Activated naive CD8-positive, alpha-beta T cell treated with anti-CD3 and anti-CD28 coated beads, Interleukin-2, amount 10 ng/mL, durations not matched to agents 7 days and 5 days (primary cell): ENCODE data around the gene PRX. TPM values are rescaled to one million over a fixed set of nuclear protein-coding genes. Genes with fewer than 3 reads are reported as not detected.
"Not testable (repeated sequence)": the region's sequence is repeated elsewhere in the genome, so short reads cannot be mapped to it uniquely, and the experiment has no call there.

Experiments used
- ATAC-seq: fragments of 150-1000 bp; cut with Tn5 transposase; one replicate; pipeline ENCODE4 v1.10.0; 2021; ENCODE audit warnings: low read depth, moderate library complexity
- POLR2A ChIA-PET: fragments of 350-600 bp; sonication (Branson Sonifier 250); formaldehyde crosslinking; loops from one replicate; lab custom pipeline; 2021; ENCODE audit warnings: antibody characterized with exemption; lab: Charles Lee
- DNase-seq: peaks from one replicate; pipeline ENCODE4 v3.0.0; 2021
- H3K27ac Mint-ChIP-seq: one replicate; pipeline ENCODE4 v1.8.0; 2022; ENCODE audit warnings: mild to moderate bottlenecking, mixed read lengths
- H3K27me3 Mint-ChIP-seq: one replicate; pipeline ENCODE4 v1.8.0; 2022; ENCODE audit warnings: mild to moderate bottlenecking, moderate library complexity, mixed read lengths
- H3K36me3 Mint-ChIP-seq: one replicate; pipeline ENCODE4 v1.8.0; 2021; ENCODE audit warnings: mild to moderate bottlenecking, mixed read lengths
- H3K4me1 Mint-ChIP-seq: one replicate; pipeline ENCODE4 v1.8.0; 2021; ENCODE audit warnings: mixed read lengths
- H3K4me3 Mint-ChIP-seq: one replicate; pipeline ENCODE4 v1.8.0; 2022; ENCODE audit warnings: mild to moderate bottlenecking, moderate library complexity, mixed read lengths
- H3K9me3 Mint-ChIP-seq: one replicate; pipeline ENCODE4 v1.8.0; 2021; ENCODE audit warnings: mixed read lengths
- total RNA-seq, 2 experiments: library from RNA; stranded (reverse); gene quantifications; one replicate each; pipeline ENCODE4 v1.2.3, GENCODE V29; 2021

The PRX gene
- total RNA-seq, 2 experiments from 2014 or later = 2.3 to 2.5 TPM

- H3K27me3 Mint-ChIP-seq = no peaks in the 10 kb centered on the region
- no peak overlapping the region for H3K27ac Mint-ChIP-seq
- H3K4me3 Mint-ChIP-seq = peak overlapping the region; percentile 50
- peaks cover 7% of the 10 kb centered on the region for H3K36me3 Mint-ChIP-seq
- POLR2A ChIA-PET = no interaction called here
- peaks cover 11% of the 10 kb centered on the region for H3K4me1 Mint-ChIP-seq
- H3K9me3 Mint-ChIP-seq = no peaks in the 10 kb centered on the region
- no peak for ATAC-seq
- DNase-seq = no peak
These were observed 32.6 kb upstream of the PRX start for GRCh38 chr19:40445780-40446262.

DNA sequence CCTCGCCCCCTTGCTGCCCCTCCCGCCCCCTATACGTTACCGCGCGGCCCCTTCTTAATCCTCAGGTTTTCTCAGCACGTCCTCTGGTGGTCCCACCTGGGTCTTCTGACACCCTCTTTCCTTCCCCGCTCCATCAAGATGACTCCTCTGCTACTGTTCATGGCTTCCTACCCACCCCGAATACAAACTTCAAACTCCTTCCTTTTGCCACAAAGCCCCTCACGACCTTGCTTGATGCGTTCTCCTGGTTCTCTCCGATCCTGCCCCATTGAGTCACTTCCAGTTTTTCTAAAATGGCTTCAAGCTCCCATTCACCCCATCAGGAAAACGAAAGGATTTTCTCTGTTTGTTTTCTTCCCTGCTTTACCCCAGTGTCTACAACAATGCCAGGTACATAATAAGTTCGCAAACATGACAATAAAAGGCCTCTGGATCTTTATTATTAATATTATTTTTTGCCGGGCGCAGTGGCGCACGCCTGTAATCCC is 31.7 kb upstream of the PRX start:
- H3K36me3 Mint-ChIP-seq = peaks cover 9% of the 10 kb centered on the region
- H3K27ac Mint-ChIP-seq = peak overlapping the region; percentile 96
- POLR2A ChIA-PET = interaction anchor here (1.4 to 3.3 kb wide), 3 partner anchors 18 to 97 kb away, joined by 4 to 35 read pairs (median 22); partner anchors contain the start of genes C19orf47, PLD3 and SERTAD1
- H3K27me3 Mint-ChIP-seq = no peaks in the 10 kb centered on the region
- ATAC-seq (no peak), DNase-seq (no peak)
- peaks cover 11% of the 10 kb centered on the region for H3K4me1 Mint-ChIP-seq
- peak overlapping the region; percentile 96 for H3K4me3 Mint-ChIP-seq
- no peaks in the 10 kb centered on the region for H3K9me3 Mint-ChIP-seq

DNA sequence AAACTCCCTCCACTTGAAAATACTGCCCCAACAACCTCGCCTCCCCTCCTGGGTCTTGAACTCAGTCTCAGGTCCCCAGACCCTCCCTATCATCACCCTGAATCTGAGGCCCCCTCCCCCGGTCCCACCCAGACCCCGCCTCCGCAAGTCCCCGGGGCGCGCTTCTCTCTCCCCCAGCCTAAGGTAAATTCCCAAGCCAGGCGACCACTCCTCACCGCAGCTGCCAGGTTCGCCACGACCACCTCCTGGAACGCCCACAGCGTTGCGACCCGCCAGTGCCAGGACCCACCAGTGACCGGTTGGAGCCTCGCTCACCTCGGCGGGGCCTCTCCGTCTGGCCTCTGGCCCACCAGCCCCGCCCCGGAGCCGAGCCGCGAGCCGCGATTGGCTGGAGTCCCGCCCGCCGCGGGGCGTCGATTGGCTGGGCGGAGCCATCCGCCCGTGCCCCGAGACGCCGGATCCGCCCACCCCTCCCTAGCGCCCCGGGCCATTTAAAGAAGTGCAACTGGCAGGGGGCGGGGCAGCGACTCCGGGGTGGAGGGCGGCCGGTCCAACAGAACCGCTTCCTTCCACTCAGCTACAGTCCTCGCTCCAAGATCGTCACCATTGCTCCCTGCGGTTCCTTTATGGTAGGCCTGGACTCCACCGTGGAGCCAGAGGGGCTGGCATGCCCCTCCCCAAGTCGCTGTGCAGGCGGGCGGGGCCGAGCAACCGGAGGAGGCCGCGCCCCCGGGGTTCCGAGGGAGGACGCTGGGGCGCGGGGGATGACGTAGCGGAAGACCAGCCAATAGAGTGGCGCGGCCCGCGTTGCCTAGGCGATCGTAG is 31.0 kb upstream of the PRX start, which contains the start of gene SERTAD3:
SERTAD3 (minus strand) TSS at position 336 of the 825 bp plus-strand sequence. CDS start 2,255 bp downstream, outside the sequence.
- Mint-ChIP-seq H3K27me3 (no peaks in the 10 kb centered on the region), H3K4me3 (peak within 1 kb of the TSS; percentile 96), H3K4me1 (peaks cover 16% of the 10 kb centered on the region), H3K9me3 (no peaks in the 10 kb centered on the region), H3K27ac (peak within 1 kb of the TSS; percentile 96), H3K36me3 (peaks cover 9% of the 10 kb centered on the region)
- peak; percentile 99 for DNase-seq
- POLR2A ChIA-PET = interaction anchor here (1.0 to 3.3 kb wide), 9 partner anchors 11 to 159 kb away, joined by 3 to 35 read pairs (median 5); partner anchors contain the start of genes BLVRB, C19orf47, PLD3 and SERTAD1
- peak; percentile 64 for ATAC-seq

DNA sequence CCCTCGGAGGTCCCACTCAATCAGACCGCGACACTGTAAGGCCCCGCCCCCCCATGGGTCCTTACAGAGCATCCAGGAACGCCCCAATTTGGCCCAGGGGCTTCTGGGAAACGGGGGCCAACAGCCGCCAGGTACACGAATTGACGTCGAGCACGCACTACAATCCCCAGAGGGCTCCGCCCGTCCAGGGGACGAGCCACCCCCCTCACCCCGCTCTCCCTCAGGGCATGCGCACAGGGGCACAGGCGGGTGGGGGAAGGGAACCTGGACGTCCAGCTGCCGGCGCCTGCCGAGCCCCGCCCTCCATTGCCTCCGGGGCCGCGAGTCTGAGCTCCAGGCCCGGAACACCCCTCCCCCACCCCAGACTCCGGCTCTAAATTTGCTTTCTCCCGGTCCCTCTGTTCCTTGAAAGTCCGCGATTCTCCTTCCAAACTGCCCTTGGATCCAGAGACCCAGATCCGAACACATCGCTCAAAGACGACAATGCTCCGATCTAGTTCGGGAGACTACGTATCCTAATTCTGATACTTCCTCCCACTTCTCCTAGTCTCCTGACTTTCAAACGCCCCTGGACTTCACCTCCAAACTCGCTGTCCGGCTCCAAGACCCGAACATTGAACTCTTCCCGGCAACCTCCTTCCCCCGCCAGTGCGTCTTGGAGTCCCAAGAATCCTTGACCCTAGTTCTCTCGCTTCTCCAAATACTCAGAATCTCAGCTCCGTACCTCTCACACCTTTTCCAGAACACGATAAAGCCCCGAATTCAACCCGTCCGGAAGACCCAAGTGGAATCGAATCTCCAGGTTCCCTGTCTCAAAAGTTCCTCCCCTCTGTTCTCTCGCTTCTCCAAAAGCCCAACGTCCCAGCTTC is 30.2 kb upstream of the PRX start:
- peak; percentile 97 for DNase-seq

GRCh38 chr19:40442328-40443130 is 29.4 kb upstream of the PRX start:
- POLR2A ChIA-PET = interaction anchor here (0.6 to 3.3 kb wide), 13 partner anchors 9 to 1544 kb away, joined by 3 to 35 read pairs (median 5); partner anchors contain the start of genes BLVRB and SERTAD1
- peak overlapping the region; percentile 96 for H3K4me3 Mint-ChIP-seq
- peaks cover 9% of the 10 kb centered on the region for H3K36me3 Mint-ChIP-seq
- DNase-seq (no peak), ATAC-seq (no peak)
- H3K27me3 Mint-ChIP-seq = no peaks in the 10 kb centered on the region
- H3K9me3 Mint-ChIP-seq = no peaks in the 10 kb centered on the region
- peaks cover 16% of the 10 kb centered on the region for H3K4me1 Mint-ChIP-seq
- peak overlapping the region; percentile 93 for H3K27ac Mint-ChIP-seq

More for the DNA sequence above, 30.2 kb upstream of the PRX start:
- Mint-ChIP-seq H3K36me3 (peaks cover 9% of the 10 kb centered on the region), H3K4me3 (peak overlapping the region; percentile 96), H3K4me1 (peaks cover 16% of the 10 kb centered on the region), H3K9me3 (no peaks in the 10 kb centered on the region), H3K27me3 (no peaks in the 10 kb centered on the region), H3K27ac (peak overlapping the region; percentile 96)
- POLR2A ChIA-PET = interaction anchor here (1.0 to 3.3 kb wide), 12 partner anchors 10 to 158 kb away, joined by 3 to 35 read pairs (median 5); partner anchors contain the start of genes BLVRB and SERTAD1
- peak; percentile 87 for ATAC-seq

GRCh38 chr19:40441719-40442253 is 28.6 kb upstream of the PRX start:
- H3K36me3 Mint-ChIP-seq = peaks cover 9% of the 10 kb centered on the region
- no peaks in the 10 kb centered on the region for H3K27me3 Mint-ChIP-seq
- DNase-seq (no peak), ATAC-seq (no peak)
- peaks cover 16% of the 10 kb centered on the region for H3K4me1 Mint-ChIP-seq
- peak overlapping the region; percentile 96 for H3K4me3 Mint-ChIP-seq
- POLR2A ChIA-PET = interaction anchor here (3.0 to 3.3 kb wide), 2 partner anchors 15 to 21 kb away, joined by 22 to 35 read pairs; partner anchors contain the start of gene SERTAD1
- H3K9me3 Mint-ChIP-seq = no peaks in the 10 kb centered on the region
- H3K27ac Mint-ChIP-seq = peak overlapping the region; percentile 93

DNA sequence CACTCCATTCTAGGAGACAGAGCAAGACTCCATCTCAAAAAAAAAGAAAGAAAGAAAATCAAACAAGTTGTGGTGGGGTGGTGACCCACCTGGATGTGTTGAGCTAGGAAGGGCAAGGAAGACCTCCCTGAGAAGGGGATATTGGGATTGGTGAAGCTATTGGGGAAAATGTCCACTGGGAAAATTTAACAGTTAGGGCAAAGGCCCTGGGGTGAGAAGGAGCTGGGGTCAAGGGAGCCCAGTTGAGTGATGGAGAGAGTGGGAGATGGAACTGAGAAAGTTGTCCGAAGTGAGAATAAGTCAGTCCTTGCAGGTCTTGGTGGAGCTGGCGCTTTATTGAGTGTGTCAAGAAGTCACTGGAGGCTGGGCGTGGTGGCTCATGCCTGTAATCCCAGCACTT is 25.1 kb upstream of the PRX start:
- POLR2A ChIA-PET = interaction anchor here (1.1 to 1.4 kb wide), 3 partner anchors 10 to 17 kb away, joined by 3 read pairs; no protein-coding TSS in a partner anchor
- no peak overlapping the region for H3K27ac Mint-ChIP-seq
- no peaks in the 10 kb centered on the region for H3K9me3 Mint-ChIP-seq
- peaks cover 9% of the 10 kb centered on the region for H3K36me3 Mint-ChIP-seq
- ATAC-seq (no peak), DNase-seq (no peak)
- H3K27me3 Mint-ChIP-seq = no peaks in the 10 kb centered on the region
- H3K4me1 Mint-ChIP-seq = peaks cover 18% of the 10 kb centered on the region
- no peak overlapping the region for H3K4me3 Mint-ChIP-seq

GRCh38 chr19:40433391-40434216 is 20.4 kb upstream of the PRX start:
- H3K36me3 Mint-ChIP-seq = no peaks in the 10 kb centered on the region
- H3K4me1 Mint-ChIP-seq = peaks cover 10% of the 10 kb centered on the region
- H3K27ac Mint-ChIP-seq = peak overlapping the region; percentile 98
- H3K4me3 Mint-ChIP-seq = peak overlapping the region; percentile 98
- no peaks in the 10 kb centered on the region for H3K9me3 Mint-ChIP-seq
- peak; percentile 93 for ATAC-seq
- POLR2A ChIA-PET = interaction anchor here (1.5 to 2.9 kb wide), 3 partner anchors 8 to 13 kb away, joined by 5 to 19 read pairs (median 9); partner anchors contain the start of genes SERTAD1 and SERTAD3
- DNase-seq = peak; percentile 73
- H3K27me3 Mint-ChIP-seq = no peaks in the 10 kb centered on the region

DNA sequence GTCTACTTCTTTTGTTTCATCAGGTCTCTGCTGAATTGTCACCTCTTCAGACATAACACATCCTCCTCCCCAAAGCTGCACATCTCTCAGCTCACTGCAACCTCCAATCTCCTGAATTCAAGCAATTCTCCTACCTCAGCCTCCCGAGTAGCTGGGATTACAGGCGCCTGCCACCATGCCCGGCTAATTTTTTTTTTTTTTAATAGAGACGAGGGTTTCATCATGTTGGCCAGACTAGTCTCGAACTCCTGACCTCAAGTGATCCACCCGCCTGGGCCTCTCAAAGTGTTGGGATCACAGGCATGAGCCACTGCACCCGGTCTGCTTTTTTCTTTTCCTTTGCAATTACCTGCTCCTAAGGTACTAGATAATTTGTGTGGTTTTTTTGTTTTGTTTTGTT is 19.6 kb upstream of the PRX start:
- not testable (repeated sequence) for H3K36me3 Mint-ChIP-seq, ATAC-seq
- POLR2A ChIA-PET = interaction anchor here (1.0 to 2.9 kb wide), 3 partner anchors 10 to 33 kb away, joined by 4 to 19 read pairs (median 9); partner anchors contain the start of genes BLVRB and SERTAD3

GRCh38 chr19:40431698-40432097 is 18.5 kb upstream of the PRX start:
- no peak for DNase-seq
- H3K4me1 Mint-ChIP-seq = peaks cover 11% of the 10 kb centered on the region
- H3K36me3 Mint-ChIP-seq = no peaks in the 10 kb centered on the region
- no peak for ATAC-seq
- no peak overlapping the region for H3K4me3 Mint-ChIP-seq
- H3K27ac Mint-ChIP-seq = no peak overlapping the region
- POLR2A ChIA-PET = interaction anchor here (1.0 to 1.4 kb wide), 2 partner anchors 11 to 34 kb away, joined by 4 to 6 read pairs; partner anchors contain the start of gene BLVRB
- no peaks in the 10 kb centered on the region for H3K9me3 Mint-ChIP-seq
- H3K27me3 Mint-ChIP-seq = no peaks in the 10 kb centered on the region

More for the DNA sequence above, 19.6 kb upstream of the PRX start:
- Mint-ChIP-seq H3K27ac (peak overlapping the region; percentile 98), H3K4me3 (peak overlapping the region; percentile 98)
- H3K27me3 Mint-ChIP-seq, DNase-seq, H3K4me1 Mint-ChIP-seq, H3K9me3 Mint-ChIP-seq: not testable (repeated sequence)

DNA sequence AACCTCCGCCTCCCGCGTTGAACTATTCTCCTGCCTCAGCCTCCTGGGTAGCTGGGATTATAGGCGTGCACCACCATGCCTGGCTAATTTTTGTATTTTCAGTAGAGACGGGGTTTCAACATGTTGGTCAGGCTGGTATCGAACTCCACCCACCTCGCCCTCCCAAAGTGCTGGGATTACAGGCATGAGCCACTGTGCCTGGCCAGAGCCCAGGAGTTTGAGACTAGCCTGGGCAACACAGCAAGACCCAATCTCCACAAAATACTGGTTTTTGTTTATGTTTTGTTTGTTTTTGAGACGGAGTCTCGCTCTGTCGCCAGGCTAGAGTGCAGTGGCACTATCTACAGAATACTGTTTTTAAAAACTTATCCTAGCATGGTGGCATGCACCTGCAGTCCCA is 17.1 kb upstream of the PRX start:
- POLR2A ChIA-PET = interaction anchor here (0.7 to 1.4 kb wide), 3 partner anchors 10 to 27 kb away, joined by 3 to 6 read pairs (median 3); no protein-coding TSS in a partner anchor
- H3K9me3 Mint-ChIP-seq = not testable (repeated sequence)

More for the DNA sequence above, 17.1 kb upstream of the PRX start:
- H3K27me3 Mint-ChIP-seq, H3K4me3 Mint-ChIP-seq, H3K27ac Mint-ChIP-seq, DNase-seq, ATAC-seq, H3K36me3 Mint-ChIP-seq: not testable (repeated sequence)
- peaks cover 16% of the 10 kb centered on the region for H3K4me1 Mint-ChIP-seq
